Islet precursor cell (in vitro differentiated cells): Measurements from ENCODE around the gene KRTAP27-1.

Source experiments
- DNase-seq: peaks from one replicate; pipeline ENCODE4 v3.0.0-alpha.2; 2018

Gene KRTAP27-1

GRCh38 chr21:30337276-30337744 lies at the start of gene KRTAP27-1:
TSS of gene KRTAP27-1 (minus strand) at chr21:30337694. CDS start at chr21:30337668, 26 bp downstream.
- no peak for DNase-seq

- no peak for DNase-seq
Measured at GRCh38 chr21:30382201-30382600, 44.7 kb upstream of the KRTAP27-1 start.

GRCh38 chr21:30372139-30372770 lies 34.8 kb upstream of the KRTAP27-1 start, which contains the start of gene KRTAP13-2:
TSS of gene KRTAP13-2 (minus strand) at chr21:30372271. CDS start at chr21:30372213, 58 bp downstream.
- no peak for DNase-seq

- DNase-seq: no peak
Measured at GRCh38 chr21:30355906-30356305, 18.4 kb upstream of the KRTAP27-1 start.

- DNase-seq: no peak
Measured at GRCh38 chr21:30354308-30355005, 17.0 kb upstream of the KRTAP27-1 start.

GRCh38 chr21:30351534-30351933 lies 14.0 kb upstream of the KRTAP27-1 start:
- no peak for DNase-seq

- no peak for DNase-seq
Measured at GRCh38 chr21:30349572-30349971, 12.1 kb upstream of the KRTAP27-1 start.

- DNase-seq: no peak
Measured at GRCh38 chr21:30348506-30348905, 11.0 kb upstream of the KRTAP27-1 start, which contains the start of gene KRTAP23-1. TSS of gene KRTAP23-1 (minus strand) at chr21:30348606. CDS start at chr21:30348606, 0 bp downstream.

GRCh38 chr21:30345014-30345413 lies 7.5 kb upstream of the KRTAP27-1 start:
- no peak for DNase-seq

- peak; percentile 61 for DNase-seq
Measured at GRCh38 chr21:30340714-30341573, 3.5 kb upstream of the KRTAP27-1 start.

GRCh38 chr21:30338717-30339116 lies 1.2 kb upstream of the KRTAP27-1 start:
- DNase-seq: no peak

GRCh38 chr21:30337772-30338171 lies 278 bp upstream of the KRTAP27-1 start:
- DNase-seq: no peak

- no peak for DNase-seq
Measured at GRCh38 chr21:30336596-30336995, 898 bp downstream of the KRTAP27-1 start.

- DNase-seq: no peak
Measured at GRCh38 chr21:30333736-30334135, 3.8 kb downstream of the KRTAP27-1 start.

GRCh38 chr21:30332681-30333080 lies 4.8 kb downstream of the KRTAP27-1 start:
- no peak for DNase-seq

- no peak for DNase-seq
Measured at GRCh38 chr21:30329203-30329875, 8.2 kb downstream of the KRTAP27-1 start.

- no peak for DNase-seq
Measured at GRCh38 chr21:30326390-30326789, 11.1 kb downstream of the KRTAP27-1 start.

GRCh38 chr21:30320215-30320614 lies 17.3 kb downstream of the KRTAP27-1 start, which contains the start of gene KRTAP26-1:
TSS of gene KRTAP26-1 (minus strand) at chr21:30320315. CDS start at chr21:30320035, 280 bp downstream.
- no peak for DNase-seq

- DNase-seq: no peak
Measured at GRCh38 chr21:30315701-30316100, 21.8 kb downstream of the KRTAP27-1 start.

- peak; percentile 45 for DNase-seq
Measured at GRCh38 chr21:30306884-30307283, 30.6 kb downstream of the KRTAP27-1 start.

- DNase-seq: no peak
Measured at GRCh38 chr21:30305136-30305535, 32.4 kb downstream of the KRTAP27-1 start.

GRCh38 chr21:30289215-30289614 lies 48.3 kb downstream of the KRTAP27-1 start, which contains the start of gene KRTAP25-1:
TSS of gene KRTAP25-1 (minus strand) at chr21:30289514. CDS start at chr21:30289490, 24 bp downstream.
- no peak for DNase-seq
